Suprapubic skin (tissue), 4 donors: ENCODE measurements around the gene BAG5. TPM values are rescaled to one million over a fixed set of nuclear protein-coding genes. Genes with fewer than 3 reads are reported as not detected.

Source experiments
- DNase-seq, 2 donors: peaks; one replicate each; pipeline ENCODE4 v3.0.0-alpha.2; 2019; ENCODE audit warnings: low spot score in 2 of 2
- H3K27ac ChIP-seq: fragments of 200-600 bp; sonication (generic); one replicate; pipeline ENCODE4 v1.5.1; 2019
- H3K27me3 ChIP-seq: fragments of 200-600 bp; sonication (generic); one replicate; pipeline ENCODE4 v1.5.1; 2019
- H3K36me3 ChIP-seq: fragments of 200-600 bp; sonication (generic); one replicate; pipeline ENCODE4 v1.5.1; 2019
- H3K4me1 ChIP-seq: fragments of 200-600 bp; sonication (generic); one replicate; pipeline ENCODE4 v1.5.1; 2019
- H3K4me3 ChIP-seq: fragments of 200-600 bp; sonication (generic); one replicate; pipeline ENCODE4 v1.5.1; 2019; ENCODE audit warnings: mild to moderate bottlenecking
- H3K9me3 ChIP-seq: fragments of 200-600 bp; sonication (generic); one replicate; pipeline ENCODE4 v1.5.1; 2019
- CTCF ChIP-seq, 2 donors: fragments of 200-600 bp in 1 of 2; fragments of 450-650 bp in 1 of 2; sonication (generic) in 1 of 2; IDR thresholded peaks; one replicate each; pipeline ENCODE4 v1.5.1; 2016 to 2019; ENCODE audit warnings: antibody characterized with exemption in 2 of 2, mild to moderate bottlenecking in 1 of 2, moderate library complexity in 1 of 2
- EP300 ChIP-seq: sonication (generic); formaldehyde crosslinking; IDR thresholded peaks from one replicate; pipeline ENCODE4 v1.6.1; 2017; ENCODE audit warnings: antibody characterized with exemption
- POLR2A ChIP-seq, 2 donors: fragments of 450-650 bp; IDR thresholded peaks; one replicate each; pipeline ENCODE4 v1.6.1; 2017; ENCODE audit warnings: antibody characterized with exemption in 2 of 2, mild to moderate bottlenecking in 2 of 2, moderate library complexity in 2 of 2
- POLR2AphosphoS5 ChIP-seq, 3 donors: sonication (generic); formaldehyde crosslinking; IDR thresholded peaks; one replicate each; pipeline ENCODE4 v1.6.1; 2017; ENCODE audit warnings: antibody characterized with exemption in 3 of 3
- WGBS: methylation state at CpG from one replicate; pipeline ENCODE4 v1.1.5; 2018; 5-methylcytosine and 5-hydroxymethylcytosine counted together
- total RNA-seq, 4 donors: library from RNA; depleted of rRNA; stranded (reverse); fragments of >200 nt; gene quantifications; one replicate each; pipeline ENCODE4 v1.1.0, GENCODE V29; 2016

The BAG5 gene
- total RNA-seq, 4 donors from 2014 or later, result 30.2 to 55.1 (median 39.9) TPM

DNA sequence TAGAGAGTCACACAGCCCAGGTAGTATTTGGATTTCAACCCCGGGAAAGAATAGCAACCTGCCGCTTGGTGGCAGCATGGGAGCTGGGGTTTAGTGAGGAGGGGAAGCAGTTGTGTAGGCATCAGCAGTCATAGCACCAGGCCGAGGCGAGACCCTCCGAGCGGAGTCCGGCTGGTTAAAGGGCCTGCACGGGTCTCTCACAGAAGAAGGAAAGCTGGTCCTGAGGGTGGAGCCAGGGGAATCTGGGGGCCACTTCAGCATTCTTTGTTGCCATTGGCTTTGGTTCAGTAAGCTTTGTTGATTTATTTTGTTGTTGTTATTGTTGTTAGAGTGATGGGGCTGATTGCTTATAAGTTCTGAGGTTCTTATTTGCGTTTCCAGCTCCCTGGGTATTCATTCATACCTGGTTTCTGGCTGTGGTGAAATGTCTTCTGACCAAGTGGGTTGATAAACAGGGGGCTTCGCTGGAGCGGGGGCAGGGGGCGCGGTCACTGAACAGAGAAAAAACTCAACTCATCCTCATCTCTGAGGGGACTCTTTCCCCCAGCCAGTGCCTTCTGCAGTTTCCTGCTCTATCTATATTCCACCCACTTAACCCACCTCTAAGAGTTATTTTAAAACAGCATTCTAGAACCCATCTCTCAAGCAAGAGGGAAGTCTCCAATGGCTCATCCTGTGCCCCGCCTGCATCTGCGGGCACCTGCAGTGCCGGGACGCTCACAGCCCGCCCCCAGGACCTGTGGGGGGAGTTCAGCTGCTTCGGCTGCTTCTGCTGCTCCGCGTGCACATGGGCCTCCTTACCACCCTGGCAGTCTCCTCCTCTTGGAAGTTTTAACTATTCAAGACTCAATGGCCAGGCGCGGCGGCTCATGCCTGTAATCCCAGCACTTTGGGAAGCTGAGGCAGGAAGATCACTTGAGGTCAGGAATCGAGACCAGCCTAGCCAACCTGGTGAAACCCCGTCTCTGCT, 51.4 kb downstream of the BAG5 start:
- no peak for TF ChIP-seq POLR2AphosphoS5 (IDR thresholded peaks at IDR 0.05)
- no peak for TF ChIP-seq CTCF (IDR thresholded peaks at IDR 0.05)
- TF ChIP-seq POLR2A (IDR thresholded peaks at IDR 0.05), result no peak
- no peak for TF ChIP-seq EP300
- Histone ChIP-seq H3K36me3 (peaks cover 22% of the 10 kb centered on the region), H3K9me3 (no peaks in the 10 kb centered on the region), H3K4me3 (no peak overlapping the region), H3K4me1 (peaks cover 34% of the 10 kb centered on the region), H3K27me3 (no peaks in the 10 kb centered on the region), H3K27ac (no peak overlapping the region)
- peak; percentile 55 to 69 for DNase-seq
- 88% methylated on average over 26 of the region's 26 CpGs for WGBS

GRCh38 chr14:103509864-103510723, 52.4 kb downstream of the BAG5 start:
- H3K4me3 ChIP-seq, result no peak overlapping the region
- H3K27ac ChIP-seq, result no peak overlapping the region
- DNase-seq, result peak in 1 of 2 donors; percentile 57
- H3K27me3 ChIP-seq, result no peaks in the 10 kb centered on the region
- TF ChIP-seq CTCF (IDR thresholded peaks at IDR 0.05) (no peak), POLR2AphosphoS5 (IDR thresholded peaks at IDR 0.05) (no peak), EP300 (no peak), POLR2A (IDR thresholded peaks at IDR 0.05) (no peak)
- WGBS, result 94% methylated on average over 11 of the region's 11 CpGs
- H3K4me1 ChIP-seq, result peaks cover 26% of the 10 kb centered on the region
- no peaks in the 10 kb centered on the region for H3K9me3 ChIP-seq
- peaks cover 30% of the 10 kb centered on the region for H3K36me3 ChIP-seq

DNA sequence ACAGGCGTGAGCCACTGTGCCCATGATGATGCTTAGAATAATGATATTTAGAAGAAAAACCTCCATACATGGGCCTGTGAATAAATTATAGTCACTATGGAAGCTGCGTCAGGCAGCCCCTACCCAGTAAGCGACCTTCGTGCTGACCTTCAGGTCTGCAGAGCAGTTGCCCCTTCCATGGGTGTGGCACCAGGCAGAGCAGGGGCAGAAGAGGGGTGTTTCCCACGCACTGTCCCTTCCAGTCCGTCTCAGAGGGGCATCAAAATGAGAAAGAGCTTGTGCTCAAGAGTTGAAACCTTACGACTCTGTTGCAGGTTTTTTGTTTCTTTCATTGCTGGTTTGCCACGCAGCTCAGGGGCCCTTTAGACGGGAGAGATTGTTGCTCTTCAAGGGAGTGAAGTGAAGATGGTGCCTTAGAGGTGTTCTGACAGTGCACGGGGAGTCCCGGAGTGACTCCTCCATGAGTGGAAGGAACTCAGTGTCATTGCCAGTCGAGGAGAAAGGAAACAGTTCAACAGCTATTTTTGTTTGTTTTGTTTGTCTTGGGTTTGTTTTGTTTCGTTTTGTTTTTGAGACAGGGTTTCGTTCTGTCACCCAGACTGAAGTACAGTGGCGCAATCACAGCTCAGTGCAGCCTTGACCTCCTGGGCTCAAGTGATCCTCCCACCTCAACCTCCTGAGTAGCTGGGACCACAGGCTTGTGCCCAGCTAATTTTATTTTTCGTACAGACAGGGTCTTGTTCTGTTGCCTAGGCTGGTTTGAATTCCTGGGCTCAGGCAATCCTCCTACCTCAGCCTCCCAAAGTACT, 53.7 kb downstream of the BAG5 start:
- no peak for TF ChIP-seq EP300
- TF ChIP-seq CTCF (IDR thresholded peaks at IDR 0.05), result no peak
- TF ChIP-seq POLR2AphosphoS5 (IDR thresholded peaks at IDR 0.05), result no peak
- TF ChIP-seq POLR2A (IDR thresholded peaks at IDR 0.05), result no peak
- 89% methylated on average over 16 of the region's 16 CpGs for WGBS
- Histone ChIP-seq H3K4me1 (peaks cover 13% of the 10 kb centered on the region), H3K4me3 (no peak overlapping the region), H3K27me3 (no peaks in the 10 kb centered on the region), H3K36me3 (peaks cover 44% of the 10 kb centered on the region), H3K27ac (no peak overlapping the region), H3K9me3 (no peaks in the 10 kb centered on the region)
- no peak for DNase-seq

DNA sequence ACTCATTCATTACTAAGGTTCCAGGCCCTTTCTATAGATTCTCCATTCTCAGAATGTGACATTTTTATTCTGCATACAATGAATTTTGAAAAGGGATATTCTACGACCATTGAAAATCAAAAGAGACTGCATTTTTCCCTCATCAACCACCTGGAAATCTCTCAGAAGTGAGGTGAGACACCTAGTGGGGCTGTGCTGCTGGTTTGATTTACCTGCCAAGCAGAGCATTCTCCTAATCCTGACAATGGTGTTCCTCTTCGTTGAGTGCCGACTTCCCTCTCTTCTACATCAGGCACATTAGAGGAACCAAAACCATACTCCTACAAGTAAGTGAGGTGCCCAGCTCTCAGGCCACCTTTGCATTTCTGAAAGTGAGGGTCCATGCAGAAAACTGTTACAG, 54.7 kb downstream of the BAG5 start:
- Histone ChIP-seq H3K36me3 (peaks cover 53% of the 10 kb centered on the region), H3K9me3 (no peaks in the 10 kb centered on the region), H3K4me3 (no peak overlapping the region), H3K4me1 (peaks cover 6% of the 10 kb centered on the region), H3K27ac (no peak overlapping the region), H3K27me3 (no peaks in the 10 kb centered on the region)
- DNase-seq, result peak in 1 of 2 donors; percentile 24
- WGBS, result 73% methylated on average over 3 of the region's 3 CpGs
- no peak for TF ChIP-seq EP300
- TF ChIP-seq CTCF (IDR thresholded peaks at IDR 0.05), result no peak
- no peak for TF ChIP-seq POLR2AphosphoS5 (IDR thresholded peaks at IDR 0.05)
- no peak for TF ChIP-seq POLR2A (IDR thresholded peaks at IDR 0.05)

Other genes starting within 250 kb of the BAG5 start
- 100 to 1,000 TPM; 167 to 241 (median 194) TPM for gene EIF5, start 228.4 kb downstream of the BAG5 start, total RNA-seq
- 10 to 100 TPM; 44.6 to 95.2 (median 57.2) TPM for gene MARK3, start 177.2 kb downstream of the BAG5 start, total RNA-seq
- 100 to 1,000 TPM; 107 to 172 (median 128) TPM for gene CKB, start 39.8 kb downstream of the BAG5 start, total RNA-seq
- 10 to 100 TPM; 15.9 to 21.9 (median 18.5) TPM for gene TRMT61A, start 33.5 kb downstream of the BAG5 start, total RNA-seq
- gene COA8, start 303 bp upstream of the BAG5 start, total RNA-seq, result 10 to 100 TPM; 17.1 to 30.3 (median 21.9) TPM
- 100 to 1,000 TPM; 195 to 421 (median 214) TPM for gene KLC1, start 66.6 kb upstream of the BAG5 start, total RNA-seq
- 10 to 100 TPM in 3 of 4 donors, 1 to 10 TPM in 1; 7.5 to 20.5 (median 19.5) TPM for gene XRCC3, start 152.8 kb upstream of the BAG5 start, total RNA-seq
- gene ZFYVE21, start 153.2 kb upstream of the BAG5 start, total RNA-seq, result 100 to 1,000 TPM; 168 to 190 (median 177) TPM